Stomach (tissue), 4 donors: Measurements from ENCODE around the gene SH3RF2.

ENCODE experiments used
- CTCF ChIP-seq, 7 experiments: fragments of 450-650 bp in 4 of 7; fragments of 200-600 bp in 3 of 7; sonication (generic) in 3 of 7; IDR thresholded peaks; one replicate each; pipeline ENCODE4 v1.5.1; 2016 to 2019; ENCODE audit warnings: antibody characterized with exemption in 7 of 7, control low read depth in 2 of 7, mild to moderate bottlenecking in 1 of 7
- EP300 ChIP-seq: sonication (generic); formaldehyde crosslinking; IDR thresholded peaks from one replicate; pipeline ENCODE4 v1.6.1; 2017; ENCODE audit warnings: antibody characterized with exemption
- POLR2A ChIP-seq, 4 donors: fragments of 450-650 bp; IDR thresholded peaks; one replicate each; pipeline ENCODE4 v1.6.1; 2016; ENCODE audit warnings: antibody characterized with exemption in 4 of 4, control low read depth in 2 of 4, mild to moderate bottlenecking in 1 of 4, moderate library complexity in 1 of 4

- TF ChIP-seq CTCF (IDR thresholded peaks at IDR 0.05) (no peak), POLR2A (IDR thresholded peaks at IDR 0.05) (no peak), EP300 (no peak)
Observed at GRCh38 chr5:145943674-145944121, 7.3 kb downstream of the SH3RF2 start.
